Embryonic facial prominence (tissue), 1 donor: ENCODE data around the gene OR6C76.

Experiments
- DNase-seq: peaks from one replicate; pipeline ENCODE4 v3.0.0-alpha.2; 2016; ENCODE audit errors: extremely low spot score

The OR6C76 gene

DNA sequence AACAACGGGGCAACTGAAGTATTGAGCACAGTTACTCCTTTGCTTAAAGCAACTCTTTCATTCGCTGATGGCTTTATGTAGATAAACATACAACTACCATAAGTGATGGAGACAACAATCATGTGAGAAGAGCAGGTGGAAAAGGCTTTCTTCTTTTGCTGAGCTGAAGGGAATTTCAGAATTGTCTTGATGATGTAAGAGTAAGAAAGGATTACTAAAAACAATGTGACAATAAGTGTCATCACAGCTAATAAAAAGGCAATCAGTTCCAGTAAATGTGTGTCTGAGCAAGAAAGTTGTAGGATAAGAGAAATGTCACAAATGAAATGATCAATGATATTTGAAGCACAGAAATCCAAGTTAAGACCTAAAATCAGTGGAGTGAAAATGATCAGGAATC lies 43.2 kb downstream of the OR6C76 start:
- DNase-seq: no peak

GRCh38 chr12:55470088-55470829 lies 44.2 kb downstream of the OR6C76 start, which contains the start of gene OR6C70:
TSS of gene OR6C70 (minus strand) at chr12:55470138. CDS start at chr12:55470138, 0 bp downstream.
- DNase-seq: no peak

DNA sequence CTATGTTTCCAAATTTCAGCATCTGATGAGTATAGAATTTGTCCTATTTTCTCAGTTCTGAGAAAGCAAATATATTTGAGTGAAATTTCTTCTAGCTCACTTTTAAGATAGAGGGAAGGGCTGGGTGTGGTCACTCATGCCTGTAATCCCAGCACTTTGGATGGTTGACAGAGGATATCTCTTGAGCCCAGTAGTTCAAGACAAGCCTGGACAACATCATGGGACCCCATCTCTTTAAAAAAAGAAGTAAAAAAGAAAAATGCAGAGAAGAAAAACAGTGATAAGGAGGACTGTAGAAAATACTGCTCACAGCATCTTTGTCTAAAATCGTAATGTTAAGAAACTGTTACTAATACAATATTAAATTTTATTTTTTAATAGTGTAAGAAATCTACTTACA lies 46.2 kb downstream of the OR6C76 start:
- no peak for DNase-seq
